ENCODE results near the gene MSL3B.

MSL3B gene

GRCh38 chr2:233846387-233847247 lies 21.6 kb downstream of the MSL3B start:
- peaks cover 92% of the 10 kb centered on the region for H3K79me2 ChIP-seq (ENCODE audit: insufficient read depth, low read length)
- TF ChIP-seq CTCF (IDR thresholded peaks at IDR 0.05; ENCODE audit: insufficient read depth, low read depth, low read length) (no peak), EZH2 (IDR thresholded peaks at IDR 0.05; ENCODE audit: insufficient read depth, low read length) (no peak)
- Mint-ChIP-seq H3K27ac (ENCODE audit: unreplicated experiment) (no peak overlapping the region), H3K9me3 (ENCODE audit: unreplicated experiment) (no peaks in the 10 kb centered on the region), H3K4me1 (ENCODE audit: low read depth, unreplicated experiment) (peaks cover 1% of the 10 kb centered on the region), H3K4me3 (ENCODE audit: unreplicated experiment) (no peak overlapping the region), H3K36me3 (ENCODE audit: low read depth, unreplicated experiment) (peaks cover 6% of the 10 kb centered on the region), H3K27me3 (ENCODE audit: low read depth, unreplicated experiment) (no peaks in the 10 kb centered on the region)
- DNase-seq (ENCODE audit: low read depth): no peak
- no peak for FAIRE-seq
- H3K4me1 ChIP-seq (ENCODE audit: insufficient read depth, low read length): no peaks in the 10 kb centered on the region
- H4K20me1 ChIP-seq (ENCODE audit: insufficient read depth, low read length): peaks cover 3% of the 10 kb centered on the region
- no peak overlapping the region for H3K4me2 ChIP-seq (ENCODE audit: low read length)
- no peak overlapping the region for H3K4me3 ChIP-seq (ENCODE audit: insufficient read depth, low read depth, low read length)
- H3K27me3 ChIP-seq (ENCODE audit: insufficient read depth, low read length): no peaks in the 10 kb centered on the region
- no peak overlapping the region for H3K27ac ChIP-seq (ENCODE audit: low read depth, low read length)
- no peaks in the 10 kb centered on the region for H3K9me3 ChIP-seq (ENCODE audit: insufficient read depth, low read depth, low read length)
- no peak overlapping the region for H3K9ac ChIP-seq (ENCODE audit: low read length)
- no peak overlapping the region for H2AFZ ChIP-seq (ENCODE audit: low read depth, low read length)
- peaks cover 29% of the 10 kb centered on the region for H3K36me3 ChIP-seq (ENCODE audit: insufficient read depth, low read length)

- H3K4me3 Mint-ChIP-seq (ENCODE audit: unreplicated experiment): no peak overlapping the region
- no peak overlapping the region for H3K27ac ChIP-seq (ENCODE audit: low read depth, low read length)
- H3K36me3 ChIP-seq (ENCODE audit: insufficient read depth, low read length): peaks cover 39% of the 10 kb centered on the region
- H3K27me3 Mint-ChIP-seq (ENCODE audit: low read depth, unreplicated experiment): no peaks in the 10 kb centered on the region
- H2AFZ ChIP-seq (ENCODE audit: low read depth, low read length): no peak overlapping the region
- no peaks in the 10 kb centered on the region for H3K27me3 ChIP-seq (ENCODE audit: insufficient read depth, low read length)
- H3K4me1 ChIP-seq (ENCODE audit: insufficient read depth, low read length): no peaks in the 10 kb centered on the region
- H4K20me1 ChIP-seq (ENCODE audit: insufficient read depth, low read length): peaks cover 10% of the 10 kb centered on the region
- no peaks in the 10 kb centered on the region for H3K4me1 Mint-ChIP-seq (ENCODE audit: low read depth, unreplicated experiment)
- H3K4me3 ChIP-seq (ENCODE audit: insufficient read depth, low read depth, low read length): no peak overlapping the region
- DNase-seq (ENCODE audit: low read depth): no peak
- no peak for FAIRE-seq
- no peak overlapping the region for H3K4me2 ChIP-seq (ENCODE audit: low read length)
- H3K9ac ChIP-seq (ENCODE audit: low read length): no peak overlapping the region
- no peaks in the 10 kb centered on the region for H3K9me3 Mint-ChIP-seq (ENCODE audit: unreplicated experiment)
- peaks cover 6% of the 10 kb centered on the region for H3K36me3 Mint-ChIP-seq (ENCODE audit: low read depth, unreplicated experiment)
- H3K79me2 ChIP-seq (ENCODE audit: insufficient read depth, low read length): peaks cover 92% of the 10 kb centered on the region
- no peaks in the 10 kb centered on the region for H3K9me3 ChIP-seq (ENCODE audit: insufficient read depth, low read depth, low read length)
- no peak overlapping the region for H3K27ac Mint-ChIP-seq (ENCODE audit: unreplicated experiment)
- TF ChIP-seq CTCF (IDR thresholded peaks at IDR 0.05; ENCODE audit: insufficient read depth, low read depth, low read length) (no peak), EZH2 (IDR thresholded peaks at IDR 0.05; ENCODE audit: insufficient read depth, low read length) (no peak)
These were observed 22.7 kb downstream of the MSL3B start for GRCh38 chr2:233845301-233846060.
